ENCODE data around the gene ZSCAN1.

DNA sequence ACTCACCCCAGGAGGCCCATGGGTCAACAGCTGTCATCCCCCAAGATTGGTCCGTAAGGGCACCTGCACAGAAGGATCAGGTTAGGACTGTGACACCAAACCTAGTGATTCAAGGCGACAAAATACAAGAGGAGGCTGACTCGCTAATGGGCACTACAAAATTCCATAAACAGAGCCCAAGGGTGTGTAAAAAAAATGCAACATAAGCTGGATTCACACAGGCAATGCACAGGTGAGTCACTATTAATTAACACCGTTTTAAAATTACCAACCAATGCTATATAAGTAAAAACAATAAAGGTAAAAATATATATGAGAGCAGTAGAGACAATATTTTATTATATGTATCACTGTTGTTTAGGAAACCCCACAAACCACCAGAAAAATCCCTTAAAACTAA is 33.1 kb upstream of the ZSCAN1 start:
- TF ChIP-seq, protein P1, sequence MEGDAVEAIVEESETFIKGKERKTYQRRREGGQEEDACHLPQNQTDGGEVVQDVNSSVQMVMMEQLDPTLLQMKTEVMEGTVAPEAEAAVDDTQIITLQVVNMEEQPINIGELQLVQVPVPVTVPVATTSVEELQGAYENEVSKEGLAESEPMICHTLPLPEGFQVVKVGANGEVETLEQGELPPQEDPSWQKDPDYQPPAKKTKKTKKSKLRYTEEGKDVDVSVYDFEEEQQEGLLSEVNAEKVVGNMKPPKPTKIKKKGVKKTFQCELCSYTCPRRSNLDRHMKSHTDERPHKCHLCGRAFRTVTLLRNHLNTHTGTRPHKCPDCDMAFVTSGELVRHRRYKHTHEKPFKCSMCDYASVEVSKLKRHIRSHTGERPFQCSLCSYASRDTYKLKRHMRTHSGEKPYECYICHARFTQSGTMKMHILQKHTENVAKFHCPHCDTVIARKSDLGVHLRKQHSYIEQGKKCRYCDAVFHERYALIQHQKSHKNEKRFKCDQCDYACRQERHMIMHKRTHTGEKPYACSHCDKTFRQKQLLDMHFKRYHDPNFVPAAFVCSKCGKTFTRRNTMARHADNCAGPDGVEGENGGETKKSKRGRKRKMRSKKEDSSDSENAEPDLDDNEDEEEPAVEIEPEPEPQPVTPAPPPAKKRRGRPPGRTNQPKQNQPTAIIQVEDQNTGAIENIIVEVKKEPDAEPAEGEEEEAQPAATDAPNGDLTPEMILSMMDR (IDR thresholded peaks at IDR 0.05): no peak
- TF ChIP-seq POLR2AphosphoS5 (IDR thresholded peaks at IDR 0.05): no peak
